NCI-H1417 (cell line): Measurements from ENCODE around the gene PATJ.
"Not testable (repeated sequence)": the region's sequence is repeated elsewhere in the genome, so short reads cannot be mapped to it uniquely, and the experiment has no call there.

Experiments
- DNase-seq, 3 experiments: peaks; one replicate each; lab custom pipeline; 2025; lab: John Stamatoyannopoulos, UW

PATJ gene, protein sequence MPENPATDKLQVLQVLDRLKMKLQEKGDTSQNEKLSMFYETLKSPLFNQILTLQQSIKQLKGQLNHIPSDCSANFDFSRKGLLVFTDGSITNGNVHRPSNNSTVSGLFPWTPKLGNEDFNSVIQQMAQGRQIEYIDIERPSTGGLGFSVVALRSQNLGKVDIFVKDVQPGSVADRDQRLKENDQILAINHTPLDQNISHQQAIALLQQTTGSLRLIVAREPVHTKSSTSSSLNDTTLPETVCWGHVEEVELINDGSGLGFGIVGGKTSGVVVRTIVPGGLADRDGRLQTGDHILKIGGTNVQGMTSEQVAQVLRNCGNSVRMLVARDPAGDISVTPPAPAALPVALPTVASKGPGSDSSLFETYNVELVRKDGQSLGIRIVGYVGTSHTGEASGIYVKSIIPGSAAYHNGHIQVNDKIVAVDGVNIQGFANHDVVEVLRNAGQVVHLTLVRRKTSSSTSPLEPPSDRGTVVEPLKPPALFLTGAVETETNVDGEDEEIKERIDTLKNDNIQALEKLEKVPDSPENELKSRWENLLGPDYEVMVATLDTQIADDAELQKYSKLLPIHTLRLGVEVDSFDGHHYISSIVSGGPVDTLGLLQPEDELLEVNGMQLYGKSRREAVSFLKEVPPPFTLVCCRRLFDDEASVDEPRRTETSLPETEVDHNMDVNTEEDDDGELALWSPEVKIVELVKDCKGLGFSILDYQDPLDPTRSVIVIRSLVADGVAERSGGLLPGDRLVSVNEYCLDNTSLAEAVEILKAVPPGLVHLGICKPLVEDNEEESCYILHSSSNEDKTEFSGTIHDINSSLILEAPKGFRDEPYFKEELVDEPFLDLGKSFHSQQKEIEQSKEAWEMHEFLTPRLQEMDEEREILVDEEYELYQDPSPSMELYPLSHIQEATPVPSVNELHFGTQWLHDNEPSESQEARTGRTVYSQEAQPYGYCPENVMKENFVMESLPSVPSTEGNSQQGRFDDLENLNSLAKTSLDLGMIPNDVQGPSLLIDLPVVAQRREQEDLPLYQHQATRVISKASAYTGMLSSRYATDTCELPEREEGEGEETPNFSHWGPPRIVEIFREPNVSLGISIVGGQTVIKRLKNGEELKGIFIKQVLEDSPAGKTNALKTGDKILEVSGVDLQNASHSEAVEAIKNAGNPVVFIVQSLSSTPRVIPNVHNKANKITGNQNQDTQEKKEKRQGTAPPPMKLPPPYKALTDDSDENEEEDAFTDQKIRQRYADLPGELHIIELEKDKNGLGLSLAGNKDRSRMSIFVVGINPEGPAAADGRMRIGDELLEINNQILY (N-terminal part only)

DNA sequence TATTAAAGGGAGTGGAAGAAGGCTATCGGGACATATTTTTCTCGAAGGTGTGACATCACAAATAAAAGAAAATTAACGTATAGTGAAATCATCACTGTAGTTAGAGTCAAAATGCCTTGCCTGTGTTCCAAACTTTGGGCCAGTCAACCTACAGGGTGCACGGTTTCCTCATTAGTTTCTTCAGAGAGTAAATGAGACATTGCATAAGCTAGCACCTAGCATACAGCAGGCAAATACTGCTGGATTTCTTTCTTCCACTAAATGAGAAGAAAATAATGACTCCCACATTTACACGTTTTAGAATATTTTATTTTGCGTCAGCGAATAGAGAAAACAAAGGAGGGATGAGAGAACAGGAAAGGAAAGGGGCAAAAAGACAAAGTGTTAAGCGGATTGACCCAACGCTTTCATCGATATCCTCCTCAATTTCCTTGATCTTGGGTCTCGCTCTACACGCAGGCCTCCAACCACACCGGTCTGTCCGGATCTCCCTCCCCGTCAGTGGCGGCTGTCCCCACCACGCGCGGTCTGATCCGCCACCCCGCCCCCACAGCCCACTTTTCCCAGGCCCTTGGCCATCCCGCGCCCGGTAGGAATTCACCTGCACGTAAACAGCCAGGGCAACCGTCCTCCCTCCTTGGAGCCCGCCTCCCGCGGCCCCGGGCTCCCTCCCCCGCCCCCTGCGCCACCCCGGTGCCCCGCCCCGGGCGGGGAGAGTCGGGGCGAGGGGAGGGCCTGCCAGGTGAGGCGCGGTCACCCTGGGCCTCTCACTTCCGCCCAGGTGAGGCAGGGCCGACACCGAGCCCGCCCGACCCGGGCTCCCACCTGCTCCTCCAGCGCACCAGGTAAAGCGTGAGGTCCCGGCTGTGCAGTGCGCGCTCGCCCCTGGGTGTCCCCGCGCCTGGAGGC is at the start of gene PATJ:
TSS of gene PATJ (plus strand) at position 770 of the 909 bp plus-strand sequence. CDS start 20,413 bp downstream, outside the sequence.
- peak; percentile 88 to 93 (median 90) for DNase-seq

DNA sequence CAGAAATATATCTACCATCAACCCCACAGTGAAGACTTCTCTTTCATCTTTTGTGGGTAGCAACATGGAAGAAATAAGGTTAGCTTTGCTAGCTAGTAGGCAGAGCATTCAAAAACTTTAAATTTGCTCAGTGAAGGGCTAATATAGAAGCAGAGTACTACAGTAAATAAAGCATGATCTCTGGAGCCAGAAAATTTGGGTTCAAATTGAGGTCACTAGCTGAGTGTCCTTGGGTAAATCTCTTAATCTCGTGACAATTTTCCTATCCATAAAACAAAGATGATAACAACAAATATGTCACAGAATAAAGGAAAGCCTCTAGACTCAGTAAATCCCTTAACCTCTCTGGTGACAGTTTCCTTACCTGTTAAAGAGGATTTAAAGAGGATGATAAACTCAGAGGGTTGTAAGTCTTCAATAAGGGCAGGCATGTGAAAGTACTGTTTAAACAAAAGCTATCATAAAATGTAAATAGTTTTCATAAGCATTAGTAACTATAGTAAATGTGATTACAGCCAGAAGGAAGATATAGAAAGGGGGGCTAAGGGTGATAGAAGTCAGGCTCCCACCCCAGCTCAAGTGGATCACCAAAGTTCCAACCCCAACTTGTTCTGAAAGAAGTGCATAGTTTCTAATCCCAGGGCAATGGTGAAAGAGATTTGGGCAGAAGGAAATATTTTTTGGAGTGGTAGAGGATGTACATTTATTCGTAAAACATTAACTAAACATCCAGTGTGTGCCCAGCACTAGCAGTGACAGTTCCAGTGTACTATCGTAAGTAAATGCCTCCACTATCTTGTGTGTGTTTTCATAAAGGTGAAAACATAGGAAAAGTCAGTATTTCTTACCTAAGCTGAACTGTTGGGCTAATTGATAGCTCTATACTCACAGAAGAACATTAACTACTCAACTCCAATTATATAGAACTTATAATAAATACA is 42.1 kb upstream of the PATJ start:
- DNase-seq, result no peak

DNA sequence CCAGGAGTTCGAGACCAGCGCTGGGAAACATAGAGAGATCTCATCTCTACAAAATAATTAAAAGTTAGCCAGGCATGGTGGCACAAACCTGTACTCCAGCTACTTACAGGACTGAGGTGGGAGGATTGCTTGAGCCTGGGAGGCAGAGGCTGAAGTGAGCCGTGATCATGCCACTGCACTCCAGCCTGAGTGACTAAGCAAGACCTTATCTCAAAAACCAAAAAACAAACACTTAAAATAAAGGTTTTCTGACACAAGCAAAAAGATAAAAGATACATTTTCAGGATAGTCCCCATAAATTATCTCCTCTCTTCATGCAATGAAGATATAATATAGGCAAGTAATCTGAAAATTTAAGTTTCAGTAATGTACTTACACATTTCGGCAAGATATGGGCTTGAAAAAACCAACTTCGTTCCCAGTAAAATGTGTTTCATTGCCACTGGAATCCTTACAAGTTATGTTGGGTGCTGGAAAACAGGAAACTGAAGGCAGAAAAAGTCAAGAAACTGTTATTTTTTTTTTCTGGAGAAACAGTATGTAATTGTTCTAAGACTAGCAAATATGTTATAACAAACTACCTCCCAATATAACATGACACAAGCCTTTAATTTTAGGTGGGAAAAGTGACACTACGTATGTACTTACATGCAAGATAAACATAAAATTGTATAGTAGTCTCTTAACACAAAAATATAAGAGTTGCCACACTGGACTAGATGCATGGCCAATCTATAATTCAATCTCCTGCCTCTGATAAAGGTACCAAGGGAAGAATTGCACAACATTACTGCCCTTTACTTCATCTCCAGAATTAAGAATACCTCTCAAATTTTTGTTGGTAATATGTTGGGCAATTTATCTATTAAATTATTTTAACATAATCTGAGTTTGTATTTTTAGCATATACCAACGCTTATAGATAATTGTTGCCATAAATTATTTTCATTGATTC is 33.0 kb upstream of the PATJ start:
- no peak for DNase-seq

DNA sequence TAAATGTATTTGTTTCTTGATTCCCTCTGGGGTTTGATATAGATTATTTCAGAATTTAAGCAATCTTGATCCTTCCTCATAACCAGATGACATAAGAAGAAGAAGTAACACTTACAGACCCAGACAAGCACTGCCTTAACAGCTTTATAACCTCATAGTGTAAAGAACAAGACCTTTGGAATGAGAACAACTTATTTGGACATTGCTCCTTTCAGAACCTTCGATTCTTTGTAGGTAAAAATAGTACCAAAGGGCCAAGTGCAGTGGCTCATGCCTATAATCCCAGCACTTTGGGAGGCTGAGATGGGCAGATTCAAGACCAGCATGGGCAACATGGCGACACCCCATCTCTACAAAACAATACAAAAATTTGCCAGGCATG is 32.4 kb upstream of the PATJ start:
- DNase-seq, result no peak

DNA sequence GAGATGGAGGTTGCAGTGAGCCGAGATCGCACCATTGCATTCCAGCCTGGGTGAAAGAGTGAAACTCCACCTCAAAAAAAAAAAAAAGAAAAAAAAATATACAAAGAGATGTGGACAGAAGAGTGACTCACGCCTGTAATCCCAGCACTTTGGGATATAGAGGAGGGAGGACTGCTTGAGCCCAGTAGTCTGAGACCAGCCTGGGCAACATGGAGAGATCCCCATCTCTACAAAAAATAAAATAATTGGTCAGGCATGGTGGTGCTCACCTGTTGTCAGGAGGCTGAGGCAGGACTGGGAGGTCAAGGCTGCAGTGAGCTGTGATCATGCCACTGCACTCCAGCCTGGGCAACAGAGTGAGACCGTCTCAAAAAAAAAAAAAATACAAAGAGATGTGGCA is 31.0 kb upstream of the PATJ start:
- DNase-seq, result not testable (repeated sequence)

DNA sequence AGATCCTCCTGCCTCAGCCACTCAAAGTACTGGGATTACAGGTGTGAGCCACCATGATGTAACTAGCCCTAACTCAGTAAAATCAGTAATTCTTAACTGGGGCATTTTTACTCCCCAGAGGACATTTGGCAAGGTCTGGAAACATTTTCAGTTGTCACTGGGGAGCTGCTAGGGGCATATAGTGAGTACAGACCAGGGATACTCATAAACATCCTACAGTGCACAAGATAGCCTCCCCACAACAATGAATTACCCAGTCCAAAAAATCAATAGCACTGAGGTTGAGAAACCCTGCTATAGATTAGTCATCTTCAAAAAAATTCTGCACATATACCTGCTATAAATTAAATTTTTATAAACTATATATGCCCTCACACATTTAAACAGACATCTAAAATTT is 30.3 kb upstream of the PATJ start:
- DNase-seq, result no peak

DNA sequence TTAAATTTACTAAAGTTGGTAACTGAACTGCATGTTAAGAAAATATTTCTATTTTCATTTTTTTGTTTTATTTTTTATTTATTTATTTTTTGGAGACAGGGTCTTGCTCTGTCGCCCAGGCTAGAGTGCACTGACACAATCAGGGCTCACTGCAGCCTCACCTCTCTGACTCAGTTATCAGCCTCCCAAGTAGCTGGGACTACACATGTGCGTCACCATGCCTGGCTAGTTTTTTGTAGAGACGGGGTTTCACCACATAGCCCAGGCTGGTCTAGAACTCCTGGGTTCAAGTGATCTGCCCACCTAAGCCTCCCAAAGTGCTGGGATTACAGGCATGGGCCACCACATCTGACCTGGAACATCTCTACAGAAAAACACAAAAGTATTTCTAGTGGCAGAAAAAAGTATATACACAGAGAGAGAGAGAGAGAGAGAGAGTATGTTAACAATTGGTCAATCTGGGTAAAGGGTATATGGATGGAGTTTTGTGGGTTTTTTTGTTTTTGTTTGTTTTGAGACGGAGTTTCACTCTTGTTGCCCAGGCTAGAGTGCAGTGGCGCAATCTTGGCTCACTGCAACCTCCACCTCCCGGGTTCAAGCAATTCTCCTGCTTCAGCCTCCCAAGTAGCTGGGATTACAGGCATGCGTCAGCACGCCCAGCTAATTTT is 23.1 kb upstream of the PATJ start:
- not testable (repeated sequence) for DNase-seq

DNA sequence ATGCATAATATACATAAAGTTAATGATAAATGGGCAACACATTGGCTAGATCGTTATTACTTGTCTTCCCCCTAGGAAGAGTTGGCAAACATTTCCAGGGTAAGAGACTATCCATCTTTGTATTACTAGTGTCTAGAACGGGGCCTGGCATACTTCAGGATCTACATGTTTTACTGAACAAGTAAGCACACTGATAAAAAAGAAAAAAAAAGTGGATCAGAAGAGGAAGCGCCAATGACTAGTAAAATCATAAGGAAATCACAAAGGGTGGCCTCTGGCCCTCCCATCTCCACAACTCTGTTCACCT is 17.8 kb upstream of the PATJ start:
- no peak for DNase-seq

DNA sequence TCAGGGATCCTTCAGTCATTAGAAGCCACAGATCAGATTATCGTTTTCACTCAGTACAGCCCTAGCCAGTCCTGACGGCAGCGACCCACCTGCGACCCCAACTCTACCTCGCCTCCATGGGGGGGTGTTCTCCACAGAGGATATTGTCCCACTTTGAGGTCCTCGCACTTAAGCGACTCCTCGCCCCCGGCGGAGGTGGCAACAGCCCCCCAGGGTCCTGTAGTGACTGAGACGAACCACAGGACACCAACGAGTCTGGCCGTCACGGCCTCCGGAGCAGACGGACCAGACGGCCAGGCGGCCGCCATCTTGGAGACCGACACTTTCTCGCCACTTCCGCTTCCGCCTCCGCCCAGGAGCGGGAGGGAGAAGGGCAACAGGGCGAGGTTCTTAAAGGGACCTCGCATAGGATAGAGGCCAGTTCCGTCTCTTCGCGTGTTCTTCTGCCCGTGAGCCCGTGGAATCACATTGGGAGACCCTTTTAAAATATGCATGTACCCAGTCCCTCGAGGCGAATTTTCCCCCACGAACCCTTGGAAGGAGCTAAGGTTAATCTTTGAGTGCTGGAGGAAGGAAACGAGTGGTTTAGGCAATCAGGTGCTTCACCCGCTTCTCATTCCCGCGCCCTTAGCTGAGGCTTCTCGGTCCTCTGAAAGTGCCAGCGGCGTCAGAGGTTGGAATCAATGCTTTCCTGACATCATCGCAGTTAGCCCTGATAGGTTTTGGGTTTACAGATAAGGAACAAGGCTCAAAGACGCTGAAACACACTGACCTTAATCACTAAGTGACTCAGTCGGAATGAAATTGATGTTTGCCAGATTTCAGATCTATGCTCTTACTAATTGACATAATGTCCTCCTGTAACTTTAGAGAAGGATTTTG is 17.2 kb upstream of the PATJ start, which contains the start of gene TM2D1:
TSS of gene TM2D1 (minus strand) at position 329 of the 882 bp plus-strand sequence. CDS start at position 308, 21 bp downstream.
- DNase-seq, result peak; percentile 88 to 96 (median 90)

DNA sequence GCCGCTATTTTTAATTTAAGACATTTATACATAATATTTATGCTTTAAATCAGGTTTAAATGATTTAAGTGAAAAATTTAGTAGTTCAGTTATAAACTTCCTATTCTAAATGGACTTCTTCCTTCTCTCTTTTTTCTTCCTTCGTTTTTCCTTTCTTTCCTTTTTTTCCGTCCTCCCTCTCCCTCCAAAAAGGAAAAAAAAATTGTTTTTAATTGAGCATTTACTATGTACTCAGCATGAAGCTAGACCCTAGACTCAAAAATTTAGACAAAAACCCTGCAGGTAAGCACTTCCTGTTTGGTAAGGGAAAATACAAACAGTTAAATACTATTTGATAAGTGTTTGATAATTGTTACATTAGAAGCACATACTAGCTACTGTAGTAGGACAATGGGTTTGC is 14.7 kb upstream of the PATJ start:
- DNase-seq, result no peak

DNA sequence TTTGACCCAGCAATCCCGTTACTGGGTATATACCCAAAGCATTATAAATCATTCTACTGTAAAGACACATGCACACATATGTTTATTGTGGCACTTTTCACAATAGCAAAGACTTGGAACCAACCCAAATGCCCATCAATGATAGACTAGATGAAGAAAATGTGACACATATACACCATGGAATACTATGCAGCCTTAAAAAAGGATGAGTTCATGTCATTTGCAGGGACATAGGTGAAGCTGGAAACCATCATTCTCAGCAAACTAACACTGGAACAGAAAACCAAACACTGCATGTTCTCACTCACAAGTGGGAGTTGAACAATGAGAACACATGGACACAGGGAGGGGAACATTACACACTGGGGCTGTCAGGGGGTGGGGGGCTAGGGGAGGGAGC is 11.6 kb upstream of the PATJ start:
- DNase-seq, result not testable (repeated sequence)

DNA sequence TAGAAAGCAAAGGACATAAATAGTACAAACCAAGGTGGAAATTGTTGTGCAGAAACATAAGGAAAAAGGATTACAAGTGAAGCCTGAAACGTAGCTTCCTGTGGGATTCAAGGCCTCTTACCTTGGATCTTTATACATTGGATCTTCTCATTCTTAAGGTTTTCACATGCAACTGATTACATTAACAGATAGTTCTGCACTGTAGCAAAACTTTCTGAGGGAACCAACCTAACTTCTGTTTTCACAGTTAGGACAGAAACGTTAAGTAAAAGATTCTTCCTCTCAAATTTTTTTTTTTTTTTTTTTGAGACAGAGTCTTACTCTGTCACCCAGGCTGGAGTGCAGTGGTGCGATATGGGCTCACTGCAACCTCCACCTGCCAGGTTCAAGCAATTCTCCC is 9.6 kb upstream of the PATJ start:
- DNase-seq, result no peak

DNA sequence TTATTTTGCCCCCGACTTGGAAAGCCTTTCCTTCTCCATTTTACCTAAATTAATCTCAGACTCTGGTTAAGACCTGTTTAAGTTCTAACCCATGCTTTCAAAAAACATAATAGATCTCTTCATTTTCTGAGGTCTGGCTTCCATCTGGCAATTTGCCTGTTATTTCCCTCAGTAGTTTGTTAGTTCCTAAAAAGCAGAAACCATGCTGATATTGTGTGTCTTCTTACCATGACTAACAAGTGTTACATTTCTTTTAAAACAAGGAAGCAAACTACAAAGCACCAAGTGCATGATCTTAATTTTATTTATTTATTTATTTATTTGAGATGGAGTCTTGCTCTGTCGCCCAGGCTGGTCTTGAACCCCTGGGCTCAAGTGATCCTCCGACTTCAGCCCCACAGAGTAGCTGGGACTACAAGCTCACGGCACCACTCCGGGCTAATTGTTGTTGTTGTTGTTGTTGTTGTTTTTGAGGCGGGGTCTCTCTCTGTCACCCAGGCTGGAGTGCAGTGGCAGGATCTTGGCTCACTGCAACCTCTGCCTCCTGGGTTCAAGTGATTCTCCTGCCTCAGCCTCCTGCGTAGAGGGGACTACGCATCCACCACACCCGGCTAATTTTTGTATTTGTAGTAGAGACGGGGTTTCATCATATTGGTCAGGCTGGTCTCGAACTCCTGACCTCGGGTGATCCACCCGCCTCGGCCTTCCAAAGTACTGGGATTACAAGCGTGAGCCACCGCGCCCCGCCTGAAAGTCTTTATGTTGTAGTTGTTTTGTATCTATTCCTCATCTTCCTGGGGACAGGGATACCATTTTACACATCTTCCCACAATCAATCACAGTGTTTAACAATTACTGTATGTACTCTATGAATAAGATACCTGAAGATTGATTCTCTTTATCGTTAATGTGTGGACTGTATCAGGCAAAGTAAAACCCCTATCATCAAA is 1.3 kb upstream of the PATJ start:
- DNase-seq, result no peak

DNA sequence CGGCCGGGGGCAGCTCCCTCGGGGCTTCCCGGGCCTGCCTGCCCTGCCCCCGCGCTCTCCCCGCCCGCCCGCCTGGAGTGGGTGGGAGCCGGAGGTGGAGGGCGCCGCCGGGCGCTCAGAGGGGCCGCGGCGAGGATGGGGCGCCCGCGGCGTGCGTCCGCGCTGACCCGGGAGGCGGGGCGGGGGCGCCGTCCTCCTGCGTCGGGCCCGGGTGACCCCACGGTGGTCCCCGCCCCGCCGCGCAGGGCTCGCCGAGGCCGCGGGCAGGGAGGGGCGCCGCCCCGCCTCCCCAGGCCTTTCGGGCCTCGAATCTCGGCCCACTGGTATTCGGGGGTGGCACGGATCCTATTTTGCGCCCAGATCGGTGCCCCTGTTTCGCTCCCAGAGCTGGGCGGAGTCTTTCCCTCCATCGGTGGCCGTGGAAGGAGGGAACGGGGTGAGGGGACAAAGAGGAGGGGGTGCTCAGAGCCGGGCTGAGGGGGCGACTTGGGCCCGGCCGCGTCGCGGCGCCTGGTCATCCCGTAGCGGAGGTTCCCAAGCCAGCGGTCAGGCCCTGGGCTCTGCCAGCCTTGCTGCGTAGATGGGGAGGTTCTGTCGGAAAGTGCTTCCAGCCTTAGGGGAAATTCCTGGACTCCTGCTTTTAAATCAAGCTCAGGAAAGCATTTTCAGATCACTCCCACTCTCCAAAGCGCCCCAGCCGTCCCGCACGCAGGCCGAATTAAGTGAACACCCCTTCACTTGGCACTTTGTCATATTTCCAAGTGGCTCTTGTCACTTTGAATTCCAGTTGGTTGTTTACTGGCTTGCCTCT is 545 bp downstream of the PATJ start:
- peak in 2 of 3 experiments; percentile 10 to 78 for DNase-seq

DNA sequence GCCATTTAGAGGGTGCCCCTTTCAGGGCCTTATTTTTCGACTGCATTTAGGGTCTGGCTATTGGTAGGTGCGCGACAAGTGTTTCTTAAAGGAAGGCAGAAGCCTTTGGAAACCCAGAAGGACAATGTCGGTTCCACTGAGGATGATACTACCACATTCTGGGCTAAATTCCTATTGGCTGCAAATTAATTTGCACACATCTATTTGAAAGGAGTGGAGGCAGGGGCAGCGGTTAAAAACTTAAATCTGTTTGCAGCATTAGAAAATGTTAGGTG is 1.1 kb downstream of the PATJ start:
- no peak for DNase-seq
